OCI-LY1 (cell line): ENCODE data around the gene C4orf54.

ENCODE experiments used
- CTCF ChIP-seq: fragments of 200-600 bp; sonication (generic), shearing (Covaris generic); IDR thresholded peaks from 2 replicates; pipeline ENCODE4 v1.5.1; 2017; ENCODE audit warnings: mild to moderate bottlenecking, antibody characterized with exemption, low read length, moderate library complexity, mixed read lengths
- EZH2 ChIP-seq: fragments of 200-600 bp; sonication (generic), shearing (Covaris generic); IDR thresholded peaks from 2 replicates; pipeline ENCODE4 v1.8.0; 2017; ENCODE audit warnings: borderline replicate concordance, mixed run types, mild to moderate bottlenecking, antibody characterized with exemption, low read length, moderate library complexity, mixed read lengths

GRCh38 chr4:99614491-99614890 lies 43.1 kb downstream of the C4orf54 start:
- no peak for TF ChIP-seq CTCF
- no peak for TF ChIP-seq EZH2
